IMR-90 (cell line): ENCODE data around the gene ARHGAP24. TPM values are rescaled to one million over a fixed set of nuclear protein-coding genes. Genes with fewer than 3 reads are reported as not detected.

Experiments used
- ATAC-seq: fragments of 200-7000 bp; cut with Tn5 transposase; 2 replicates; pipeline ENCODE4 v1.9.1; 2020; ENCODE audit warnings: low read depth, mild to moderate bottlenecking, moderate library complexity
- BruUV-seq: library from RNA; stranded (reverse); fragments of 400-500 nt; replicated peaks from 2 replicates; lab custom pipeline; 2021; lab: Mats Ljungman, UMichigan
- CTCF ChIA-PET: fragments of 300-600 bp; formaldehyde crosslinking; extraction: SDS; loops from one replicate; lab custom pipeline; 2021; ENCODE audit warnings: antibody characterized with exemption; lab: Yijun Ruan, JAX
- POLR2A ChIA-PET: fragments of 300-600 bp; sonication (Branson Sonifier 250); formaldehyde crosslinking; loops from one replicate; lab custom pipeline; 2022; ENCODE audit warnings: antibody characterized with exemption; ENCODE audit not compliant: unreplicated experiment; lab: Charles Lee
- DNase-seq: peaks from one replicate; pipeline ENCODE4 v3.0.0; 2013
- H2AFZ ChIP-seq: replicated peaks from 2 replicates; pipeline ENCODE3; 2013; ENCODE audit warnings: low read length, mild to moderate bottlenecking; ENCODE audit not compliant: poor library complexity
- H2AK5ac ChIP-seq: 2 replicates; pipeline ENCODE4 v1.6.1; 2013; ENCODE audit warnings: low read depth, low read length, inconsistent platforms
- H2AK9ac ChIP-seq: replicated peaks from 2 replicates; pipeline ENCODE3; 2013; ENCODE audit warnings: mild to moderate bottlenecking, low read depth, low read length, moderate library complexity; ENCODE audit not compliant: poor library complexity
- H2BK120ac ChIP-seq: 2 replicates; pipeline ENCODE4 v1.6.1; 2013; ENCODE audit warnings: low read depth, low read length, inconsistent platforms
- H2BK15ac ChIP-seq: 3 replicates; pipeline ENCODE4 v1.6.1; 2013; ENCODE audit warnings: low read depth, low read length, inconsistent platforms
- H2BK20ac ChIP-seq: 2 replicates; pipeline ENCODE4 v1.6.1; 2013; ENCODE audit warnings: low read depth, mild to moderate bottlenecking, inconsistent platforms, low read length, moderate library complexity
- H2BK5ac ChIP-seq: 2 replicates; pipeline ENCODE4 v1.6.1; 2013; ENCODE audit warnings: mild to moderate bottlenecking, low read depth, low read length, inconsistent platforms; ENCODE audit not compliant: poor library complexity, severe bottlenecking
- H3K14ac ChIP-seq: replicated peaks from 2 replicates; pipeline ENCODE4 v1.6.1; 2013; ENCODE audit warnings: low read depth, low read length, inconsistent platforms
- H3K18ac ChIP-seq: 2 replicates; pipeline ENCODE4 v1.6.1; 2013; ENCODE audit warnings: low read depth, low read length, control low read depth
- H3K23ac ChIP-seq: 2 replicates; pipeline ENCODE4 v1.6.1; 2013; ENCODE audit warnings: low read depth, low read length, inconsistent platforms
- H3K27ac ChIP-seq: 2 replicates; pipeline ENCODE4 v1.5.1; 2013; ENCODE audit warnings: mild to moderate bottlenecking, control low read depth, low read length; ENCODE audit not compliant: insufficient read depth
- H3K27me3 ChIP-seq: 2 replicates; pipeline ENCODE4 v1.6.1; 2013; ENCODE audit warnings: low read length; ENCODE audit not compliant: control insufficient read depth, insufficient read depth
- H3K36me3 ChIP-seq: 2 replicates; pipeline ENCODE4 v1.6.1; 2013; ENCODE audit warnings: low read length, mixed read lengths; ENCODE audit not compliant: control insufficient read depth, insufficient read depth
- H3K4ac ChIP-seq: 2 replicates; pipeline ENCODE4 v1.6.1; 2013; ENCODE audit warnings: low read depth, low read length, inconsistent platforms
- H3K4me1 ChIP-seq: 2 replicates; pipeline ENCODE4 v1.6.1; 2013; ENCODE audit warnings: low read length, mixed read lengths; ENCODE audit not compliant: control insufficient read depth, insufficient read depth
- H3K4me2 ChIP-seq: 2 replicates; pipeline ENCODE4 v1.6.1; 2013; ENCODE audit warnings: low read depth, mild to moderate bottlenecking, control low read depth, low read length, moderate library complexity
- H3K4me3 ChIP-seq: 2 replicates; pipeline ENCODE4 v1.5.1; 2013; ENCODE audit warnings: low read depth, mild to moderate bottlenecking, control low read depth, low read length, moderate library complexity; ENCODE audit not compliant: insufficient read depth
- H3K56ac ChIP-seq: 2 replicates; pipeline ENCODE4 v1.6.1; 2013; ENCODE audit warnings: low read length, inconsistent platforms; ENCODE audit not compliant: insufficient read depth; ENCODE audit errors: extremely low read depth
- H3K79me1 ChIP-seq, 2 experiments: 2 replicates each; pipeline ENCODE4 v1.6.1; 2013; ENCODE audit warnings: low read length in 2 of 2, inconsistent platforms in 1 of 2, low read depth in 1 of 2
- H3K9ac ChIP-seq: 2 replicates; pipeline ENCODE4 v1.6.1; 2013; ENCODE audit warnings: low read depth, low read length, control low read depth
- H3K9me1 ChIP-seq: 2 replicates; pipeline ENCODE4 v1.6.1; 2013; ENCODE audit warnings: low read length, inconsistent platforms; ENCODE audit not compliant: insufficient read depth
- H3K9me3 ChIP-seq: 2 replicates; pipeline ENCODE4 v1.6.1; 2013; ENCODE audit warnings: low read length; ENCODE audit not compliant: control insufficient read depth, insufficient read depth
- H4K20me1 ChIP-seq: 2 replicates; pipeline ENCODE4 v1.6.1; 2013; ENCODE audit warnings: low read length, inconsistent platforms; ENCODE audit not compliant: insufficient read depth
- H4K5ac ChIP-seq: 2 replicates; pipeline ENCODE4 v1.6.1; 2013; ENCODE audit warnings: mild to moderate bottlenecking, low read depth, low read length, control low read depth
- H4K8ac ChIP-seq, 2 experiments: 2 replicates each; pipeline ENCODE4 v1.6.1; 2013; ENCODE audit warnings: low read depth in 2 of 2, low read length in 2 of 2, control low read depth in 1 of 2, inconsistent platforms in 1 of 2
- H4K91ac ChIP-seq: 2 replicates; pipeline ENCODE4 v1.6.1; 2013; ENCODE audit warnings: low read depth, low read length, inconsistent platforms; ENCODE audit not compliant: insufficient read depth
- BHLHE40 ChIP-seq: fragments of 150-350 bp; IDR thresholded peaks from 2 replicates; pipeline ENCODE4 v1.6.1; 2016; ENCODE audit warnings: mild to moderate bottlenecking, low read depth, low read length
- CTCF ChIP-seq: conservative IDR thresholded peaks from 2 replicates; pipeline ENCODE4 v1.5.1; 2012; ENCODE audit warnings: mild to moderate bottlenecking, low read depth, low read length, improper control_type of control experiment
- MAFK ChIP-seq: IDR thresholded peaks from 2 replicates; pipeline ENCODE4 v1.6.1; 2012; ENCODE audit warnings: low read depth, low read length, improper control_type of control experiment
- MXI1 ChIP-seq: IDR thresholded peaks from 2 replicates; pipeline ENCODE4 v1.6.1; 2012; ENCODE audit warnings: low read depth, mild to moderate bottlenecking, low read length, moderate library complexity, borderline replicate concordance
- RCOR1 ChIP-seq: IDR thresholded peaks from 2 replicates; pipeline ENCODE4 v1.6.1; 2012; ENCODE audit warnings: mild to moderate bottlenecking, low read length, improper control_type of control experiment; ENCODE audit not compliant: insufficient replicate concordance
- RFX5 ChIP-seq: IDR thresholded peaks from 2 replicates; pipeline ENCODE4 v1.8.0; 2012; ENCODE audit warnings: low read depth, mild to moderate bottlenecking, low read length, moderate library complexity
- SMC3 ChIP-seq: fragments of 150-350 bp; IDR thresholded peaks from 2 replicates; pipeline ENCODE4 v1.6.1; 2016; ENCODE audit warnings: low read depth, mild to moderate bottlenecking, antibody characterized with exemption, low read length, moderate library complexity
- WGBS, 2 experiments: methylation state at CpG; one replicate each; pipeline versions ENCODE4 v1.1.5 to v1.1.7; 2013; ENCODE audit warnings: missing lambda C conversion rate in 2 of 2; ENCODE audit not compliant: insufficient read length in 1 of 2; ENCODE audit errors: extremely low coverage in 2 of 2; 5-methylcytosine and 5-hydroxymethylcytosine counted together
- dilution Hi-C: fragments of 300-500 bp; cut with HindIII; formaldehyde crosslinking; loops from one replicate; pipeline ENCODE4 v1.14.3; 2018; ENCODE audit warnings: low sequenced_read_pairs; ENCODE audit not compliant: unreplicated experiment
- in situ Hi-C: fragments of 300-500 bp; cut with MboI; formaldehyde crosslinking; loops from 3 replicates; pipeline ENCODE4 v1.14.3; 2019; ENCODE audit warnings: low sequenced_read_pairs, inconsistent platforms, mixed read lengths
- intact Hi-C: fragments of 100-400 bp; cut with micrococcal nuclease; formaldehyde crosslinking; loops from 2 replicates; pipeline ENCODE4 v1.10.0; 2022
- polyA plus RNA-seq, 3 experiments: library from polyadenylated mRNA; depleted of rRNA; stranded (reverse); fragments of >200 nt; gene quantifications; 2 replicates each; pipeline ENCODE4 v1.2.3, GENCODE V29; 2012; ENCODE audit warnings: low replicate concordance in 1 of 3
- total RNA-seq: library from RNA; depleted of rRNA; stranded (reverse); fragments of >200 nt; gene quantifications from 2 replicates; pipeline ENCODE4 v1.2.3, GENCODE V29; 2012

Gene ARHGAP24
- total and polyA plus RNA-seq, 2 of the 4 experiments (the other 2 are of a cell fraction), result 11.9 to 24.0 TPM

- Histone ChIP-seq H2AFZ (no peak overlapping the region), H3K4ac (no peak overlapping the region), H2AK5ac (no peak overlapping the region), H3K9ac (no peak overlapping the region), H3K4me1 (no peaks in the 10 kb centered on the region), H3K18ac (no peak overlapping the region), H3K4me2 (no peak overlapping the region), H2BK120ac (no peak overlapping the region), H2AK9ac (no peak overlapping the region), H2BK15ac (no peak overlapping the region), H3K27me3 (no peaks in the 10 kb centered on the region), H2BK5ac (no peak overlapping the region), H3K4me3 (no peak overlapping the region), H4K20me1 (no peaks in the 10 kb centered on the region), H3K27ac (no peak overlapping the region), H3K36me3 (no peaks in the 10 kb centered on the region; the same call in 1 of the 2 replicates), H3K56ac (no peak overlapping the region), H3K79me1 (peaks cover 9 to 40% of the 10 kb centered on the region in 2 experiments), H2BK20ac (no peak overlapping the region), H4K5ac (no peak overlapping the region), H3K9me3 (no peaks in the 10 kb centered on the region), H3K9me1 (no peaks in the 10 kb centered on the region), H3K23ac (no peak overlapping the region), H3K14ac (no peak overlapping the region), H4K91ac (no peak overlapping the region), H4K8ac (no peak overlapping the region)
- ATAC-seq (no peak), DNase-seq (no peak)
- intact Hi-C loops (no loop called here), dilution Hi-C loops (no loop called here), in situ Hi-C loops (no loop called here)
- ChIA-PET POLR2A (no interaction called here), CTCF (interaction anchor here (0.8 to 1.3 kb wide), 2 partner anchors 10 to 12 kb away, joined by 3 read pairs; no protein-coding TSS in a partner anchor)
- TF ChIP-seq MAFK (no peak), RCOR1 (no peak), CTCF (no peak), RFX5 (no peak), SMC3 (no peak), BHLHE40 (no peak), MXI1 (no peak)
- no CpG with 5 or more reads among the region's 2 CpGs for WGBS, 2 experiments
- no TSS peak for BruUV-seq
These were observed 333.2 kb downstream of the ARHGAP24 start for GRCh38 chr4:85808104-85808503.
